Stimulated activated naive CD4-positive, alpha-beta T cell treated with Interleukin-2 at 50 U/mL for 16 hours (primary cell): ENCODE measurements around the gene ALAS1.
"Not testable (repeated sequence)": the region's sequence is repeated elsewhere in the genome, so short reads cannot be mapped to it uniquely, and the experiment has no call there.

Source experiments
- DNase-seq: peaks from one replicate; lab custom pipeline; 2025; lab: John Stamatoyannopoulos, UW

The ALAS1 gene

GRCh38 chr3:52176951-52177700, 20.8 kb upstream of the ALAS1 start:
- DNase-seq = no peak

GRCh38 chr3:52177701-52178042, 20.3 kb upstream of the ALAS1 start:
- DNase-seq = no peak

- not testable (repeated sequence) for DNase-seq
Observed at GRCh38 chr3:52178126-52178525, 19.8 kb upstream of the ALAS1 start.

GRCh38 chr3:52178537-52178936, 19.4 kb upstream of the ALAS1 start:
- no peak for DNase-seq

- no peak for DNase-seq
Observed at GRCh38 chr3:52181543-52181942, 16.4 kb upstream of the ALAS1 start.

- no peak for DNase-seq
Observed at GRCh38 chr3:52182196-52182595, 15.8 kb upstream of the ALAS1 start.

- DNase-seq = no peak
Observed at GRCh38 chr3:52182691-52183090, 15.3 kb upstream of the ALAS1 start.

- DNase-seq = no peak
Observed at GRCh38 chr3:52183786-52184445, 14.0 kb upstream of the ALAS1 start.

GRCh38 chr3:52184690-52185089, 13.3 kb upstream of the ALAS1 start:
- no peak for DNase-seq

- DNase-seq = no peak
Observed at GRCh38 chr3:52185311-52185710, 12.6 kb upstream of the ALAS1 start.

GRCh38 chr3:52185837-52186236, 12.1 kb upstream of the ALAS1 start:
- DNase-seq = no peak

GRCh38 chr3:52186729-52187128, 11.2 kb upstream of the ALAS1 start:
- no peak for DNase-seq

GRCh38 chr3:52188556-52188955, 9.4 kb upstream of the ALAS1 start:
- no peak for DNase-seq

GRCh38 chr3:52190294-52191074, 7.5 kb upstream of the ALAS1 start:
- DNase-seq = no peak

GRCh38 chr3:52191663-52192062, 6.3 kb upstream of the ALAS1 start:
- no peak for DNase-seq

- DNase-seq = no peak
Observed at GRCh38 chr3:52193065-52193464, 4.9 kb upstream of the ALAS1 start.

GRCh38 chr3:52194485-52195290, 3.3 kb upstream of the ALAS1 start:
- no peak for DNase-seq

GRCh38 chr3:52195291-52195597, 2.7 kb upstream of the ALAS1 start:
- no peak for DNase-seq

- DNase-seq = no peak
Observed at GRCh38 chr3:52195823-52196331, 2.1 kb upstream of the ALAS1 start.

- no peak for DNase-seq
Observed at GRCh38 chr3:52196977-52197376, 983 bp upstream of the ALAS1 start.

GRCh38 chr3:52197499-52197841, 490 bp upstream of the ALAS1 start:
- no peak for DNase-seq
